Measurements from ENCODE around the gene MAMLD1.

MAMLD1 gene

GRCh38 chrX:150408007-150408406 lies 44.9 kb downstream of the MAMLD1 start:
- no peak for DNase-seq (ENCODE audit: low spot score)

DNA sequence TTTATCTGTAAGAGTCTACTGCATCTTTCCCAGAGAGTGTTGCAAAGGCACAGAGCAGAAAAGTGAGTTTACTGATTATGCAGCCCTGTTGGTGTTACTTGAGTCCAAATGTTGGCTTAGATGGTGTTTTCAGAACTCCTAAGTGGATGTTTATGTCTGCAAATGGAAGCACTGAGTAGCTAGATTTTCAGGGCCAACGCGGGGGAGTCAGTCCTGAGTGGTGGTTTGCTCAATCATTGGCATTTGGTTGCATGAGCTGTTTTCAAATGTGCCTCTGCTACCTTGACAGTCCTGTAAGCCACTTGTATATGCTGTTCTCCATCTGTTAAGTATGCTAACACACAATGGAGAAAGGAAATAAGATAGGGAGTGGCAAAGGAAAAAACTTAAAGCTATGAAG lies 45.4 kb downstream of the MAMLD1 start:
- DNase-seq (ENCODE audit: low spot score), result no peak

DNA sequence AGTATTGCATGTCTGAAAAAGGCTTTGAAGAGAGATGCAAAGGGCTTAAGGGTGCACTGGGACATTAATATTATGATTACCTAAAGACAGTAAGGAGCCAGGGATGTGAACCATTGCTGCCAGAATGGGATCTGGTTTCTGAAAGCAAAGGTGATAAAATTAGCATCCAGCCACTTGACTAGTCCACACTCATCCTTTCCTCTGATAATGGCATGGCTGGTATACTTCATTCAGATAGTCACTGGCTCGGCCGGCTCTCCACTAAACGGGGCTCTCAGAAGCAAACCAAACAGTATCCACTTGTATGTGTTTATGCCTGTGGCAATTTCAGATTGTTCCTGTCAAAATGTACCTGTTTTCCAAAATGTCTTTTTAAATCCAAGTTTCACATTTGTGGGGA lies 46.4 kb downstream of the MAMLD1 start:
- no peak for DNase-seq (ENCODE audit: low spot score)

GRCh38 chrX:150409964-150410363 lies 46.8 kb downstream of the MAMLD1 start:
- no peak for DNase-seq (ENCODE audit: low spot score)

DNA sequence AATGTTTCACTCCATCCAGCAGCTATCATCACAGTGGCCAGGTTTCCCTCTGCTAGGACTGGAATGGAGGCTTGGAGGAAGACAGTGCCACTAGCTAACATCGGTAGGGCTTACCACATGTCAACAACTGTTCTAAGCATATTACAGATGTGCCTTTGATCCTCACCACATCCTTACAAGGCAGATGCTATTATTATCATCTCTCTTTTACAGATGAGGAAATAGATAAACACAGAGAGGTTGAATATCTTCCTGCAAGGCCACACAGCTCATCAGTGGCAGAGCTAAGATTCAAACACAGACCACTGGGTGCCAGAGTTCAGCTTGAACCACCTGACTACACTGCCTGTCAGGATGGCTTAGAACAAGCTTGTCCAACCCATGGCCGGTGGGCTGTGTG lies 47.4 kb downstream of the MAMLD1 start:
- no peak for DNase-seq (ENCODE audit: low spot score)

DNA sequence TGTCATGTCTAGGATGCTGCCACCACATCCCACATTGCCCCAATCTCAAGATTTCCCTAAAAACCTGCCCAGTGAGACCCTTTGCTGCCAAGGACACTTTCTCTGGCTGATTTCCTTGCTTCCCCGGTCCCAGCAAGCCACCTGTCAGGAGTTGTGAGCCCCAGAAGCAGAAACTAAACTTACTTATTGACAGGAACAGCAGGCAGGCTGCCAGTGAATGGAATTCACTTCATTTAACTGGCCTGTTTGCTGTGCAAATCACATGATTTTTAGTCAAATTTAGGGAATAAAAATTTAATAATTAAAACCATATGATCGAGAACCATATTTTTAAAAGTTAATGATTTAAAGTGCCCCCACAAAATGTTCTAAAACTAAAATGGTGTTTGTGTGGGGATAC lies 48.5 kb downstream of the MAMLD1 start:
- DNase-seq (ENCODE audit: low spot score), result no peak

GRCh38 chrX:150414228-150414627 lies 51.1 kb downstream of the MAMLD1 start:
- no peak for DNase-seq (ENCODE audit: low spot score)

DNA sequence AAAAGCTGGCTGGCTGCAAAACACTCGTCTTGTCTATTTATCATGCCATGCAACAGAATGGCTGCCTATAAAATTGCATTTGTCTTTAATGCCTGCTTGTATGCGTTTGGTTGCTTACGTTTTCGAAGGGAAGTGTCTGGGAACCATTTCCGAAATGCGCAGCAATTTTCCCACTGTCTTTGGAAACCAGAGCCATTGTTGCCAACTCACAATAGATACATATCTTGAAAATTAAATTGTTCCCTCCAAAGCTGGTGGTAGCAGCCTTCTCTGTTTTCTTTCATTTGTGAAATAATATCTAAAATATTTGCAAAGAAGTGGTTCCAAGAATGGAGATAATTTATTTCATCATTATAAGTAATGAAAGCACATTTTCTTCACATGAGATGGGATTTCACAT lies 53.4 kb downstream of the MAMLD1 start:
- DNase-seq (ENCODE audit: low spot score), result no peak

- no peak for DNase-seq (ENCODE audit: low spot score)
Observed at GRCh38 chrX:150421816-150422215, 58.7 kb downstream of the MAMLD1 start.

GRCh38 chrX:150429594-150429993 lies 66.5 kb downstream of the MAMLD1 start:
- no peak for DNase-seq (ENCODE audit: low spot score)

- DNase-seq (ENCODE audit: low spot score), result no peak
Observed at GRCh38 chrX:150436195-150436594, 73.1 kb downstream of the MAMLD1 start.

DNA sequence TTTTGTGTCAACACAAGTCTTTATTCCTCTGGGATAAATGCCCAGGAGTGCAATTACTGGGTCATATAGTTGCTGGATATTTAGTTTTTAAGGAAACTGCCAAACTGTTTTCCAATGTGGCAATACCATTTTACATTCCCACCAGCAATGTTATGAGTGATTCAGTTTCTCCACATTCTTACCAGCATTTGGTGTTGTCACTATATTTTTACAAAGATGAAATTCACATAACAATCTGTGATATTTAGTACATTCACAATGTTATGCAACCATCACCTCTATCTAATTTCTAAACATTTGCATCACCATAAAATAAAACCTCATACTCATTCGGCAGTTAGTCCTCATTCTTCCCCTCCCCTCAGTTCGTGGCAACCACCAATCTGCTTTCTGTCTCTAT lies 75.0 kb downstream of the MAMLD1 start:
- no peak for DNase-seq (ENCODE audit: low spot score)

DNA sequence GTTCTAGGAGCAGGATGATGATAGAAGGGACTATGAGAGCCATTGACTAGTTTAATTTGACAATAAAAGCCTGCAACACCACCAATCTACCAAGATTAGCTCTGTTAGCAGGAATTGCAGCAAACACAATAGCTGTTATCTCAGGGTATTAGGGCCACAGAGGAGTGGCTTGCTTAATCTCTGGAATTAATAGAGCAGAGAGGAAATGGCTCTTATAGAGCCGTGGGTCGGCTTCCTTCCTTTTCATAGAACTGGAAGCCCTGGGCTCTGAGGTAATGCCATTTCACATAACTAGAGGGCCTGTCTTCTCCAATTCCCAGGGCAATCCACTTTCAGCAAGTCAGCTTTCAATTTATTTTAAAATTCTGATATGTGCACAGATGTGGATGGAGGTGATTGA lies 83.0 kb downstream of the MAMLD1 start:
- no peak for DNase-seq (ENCODE audit: low spot score)

DNA sequence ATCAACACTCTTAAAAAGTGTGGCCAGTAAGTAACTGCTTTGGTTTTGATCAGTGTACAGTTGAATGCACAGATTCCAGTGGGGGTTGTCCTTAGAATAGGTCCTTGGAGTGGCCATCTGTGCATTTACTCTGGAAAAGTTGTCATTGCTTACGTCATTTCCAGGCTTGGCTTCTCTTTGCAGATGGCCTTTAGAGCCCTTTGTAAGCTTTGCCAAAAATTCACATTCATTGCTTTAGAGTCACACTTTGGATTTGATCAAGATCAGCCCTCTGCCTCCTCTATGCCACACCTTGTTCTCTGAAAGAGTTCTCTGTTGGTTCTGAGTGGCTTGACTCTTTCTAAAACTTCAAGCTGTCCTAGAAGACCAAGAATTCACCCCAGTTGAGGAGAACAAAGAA lies 83.9 kb downstream of the MAMLD1 start:
- no peak for DNase-seq (ENCODE audit: low spot score)

- no peak for DNase-seq (ENCODE audit: low spot score)
Observed at GRCh38 chrX:150449313-150449712, 86.2 kb downstream of the MAMLD1 start.

DNA sequence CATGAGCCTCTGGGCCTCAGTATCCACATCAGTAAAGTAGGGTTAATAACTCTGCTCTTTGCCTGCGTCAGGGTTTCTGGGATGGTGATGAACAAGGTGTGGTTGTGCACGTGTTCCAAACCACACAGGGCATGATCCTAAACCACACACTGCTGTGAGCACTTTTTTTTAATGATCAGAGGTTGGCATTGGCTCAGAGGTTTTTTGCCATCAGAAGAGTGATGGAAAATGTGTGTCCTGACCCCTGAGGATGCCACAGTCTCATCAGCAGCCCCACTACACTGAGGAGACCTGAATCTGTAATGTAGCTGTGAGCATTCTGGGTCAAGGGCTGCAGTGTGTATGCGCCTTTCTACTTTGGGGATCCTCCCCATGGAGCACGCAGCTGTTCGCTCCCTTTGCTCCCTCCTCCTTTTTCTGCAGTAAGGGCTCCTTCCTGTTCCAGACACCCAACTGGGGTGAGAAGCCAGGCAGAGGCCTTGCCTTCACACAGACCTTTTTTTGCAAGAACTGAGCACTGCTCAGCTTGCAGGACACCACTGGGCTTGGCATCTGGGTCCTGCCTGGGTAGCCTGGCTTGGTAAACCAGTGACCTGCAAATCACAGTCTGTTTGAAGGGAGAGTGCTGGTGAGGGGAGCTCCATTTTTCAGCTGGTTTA lies 87.5 kb downstream of the MAMLD1 start:
- no peak for DNase-seq (ENCODE audit: low spot score)

GRCh38 chrX:150451953-150452352 lies 88.8 kb downstream of the MAMLD1 start:
- no peak for DNase-seq (ENCODE audit: low spot score)

- no peak for DNase-seq (ENCODE audit: low spot score)
Observed at GRCh38 chrX:150454083-150454482, 91.0 kb downstream of the MAMLD1 start.

- DNase-seq (ENCODE audit: low spot score), result no peak
Observed at GRCh38 chrX:150454508-150455214, 91.5 kb downstream of the MAMLD1 start.

GRCh38 chrX:150455215-150455608 lies 92.1 kb downstream of the MAMLD1 start:
- DNase-seq (ENCODE audit: low spot score), result no peak

DNA sequence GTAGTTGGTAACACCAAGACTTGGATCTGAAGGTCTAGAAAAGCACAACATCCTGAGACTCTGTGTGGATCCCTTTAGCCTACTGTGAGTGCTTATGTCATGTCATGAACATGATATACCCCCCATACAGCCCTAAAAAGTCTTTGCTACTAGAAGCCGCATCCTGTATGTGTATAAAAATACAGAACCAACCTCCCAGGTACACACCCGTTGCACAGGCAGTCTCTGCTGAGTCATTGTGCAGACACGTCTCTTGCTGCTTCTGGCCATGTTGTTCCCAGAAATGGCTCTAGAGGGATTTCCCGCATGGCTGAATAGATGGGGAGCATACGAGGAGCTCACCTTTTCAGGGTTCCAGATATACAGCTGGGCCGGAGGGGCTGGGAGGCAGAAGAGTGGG lies 93.3 kb downstream of the MAMLD1 start:
- DNase-seq (ENCODE audit: low spot score), result no peak

- DNase-seq (ENCODE audit: low spot score), result no peak
Observed at GRCh38 chrX:150456941-150457340, 93.8 kb downstream of the MAMLD1 start.

DNA sequence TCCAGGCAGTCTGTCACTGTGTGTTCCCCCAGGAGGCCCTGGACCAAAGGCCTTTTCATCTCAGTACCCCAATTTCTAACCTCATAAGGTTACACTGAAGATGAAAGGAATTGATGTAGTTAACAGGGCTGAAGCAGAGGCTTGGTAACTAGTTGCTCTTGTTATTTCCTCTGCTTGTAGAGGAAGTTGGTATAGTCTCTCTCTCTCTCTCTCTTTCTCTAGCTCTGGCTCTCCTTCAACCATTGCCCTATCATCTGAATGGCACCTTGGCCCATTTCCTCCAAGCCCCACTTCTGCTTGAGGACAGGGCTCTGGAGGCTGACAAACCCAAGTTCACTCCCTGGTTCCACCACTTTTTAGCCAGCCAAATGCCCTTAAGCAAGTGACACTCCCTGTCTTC lies 96.1 kb downstream of the MAMLD1 start:
- DNase-seq (ENCODE audit: low spot score), result no peak

- no peak for DNase-seq (ENCODE audit: low spot score)
Observed at GRCh38 chrX:150460063-150460462, 96.9 kb downstream of the MAMLD1 start.
